HepG2 (cell line): ENCODE data around the gene IL11RA. TPM values are rescaled to one million over a fixed set of nuclear protein-coding genes. Genes with fewer than 3 reads are reported as not detected.

Source experiments
- ATF2 ChIP-seq: sonication (generic); formaldehyde crosslinking; IDR thresholded peaks from 2 replicates; pipeline ENCODE4 v1.4.0; 2020; ENCODE audit warnings: missing genetic modification reagents
- CAMTA2 ChIP-seq: sonication (generic); formaldehyde crosslinking; IDR thresholded peaks from 2 replicates; pipeline ENCODE4 v1.4.0; 2020; ENCODE audit warnings: mild to moderate bottlenecking, missing genetic modification reagents, borderline replicate concordance
- EZH2 ChIP-seq: conservative IDR thresholded peaks from 2 replicates; pipeline ENCODE4 v1.6.1; 2012; ENCODE audit warnings: mild to moderate bottlenecking, low read depth, low read length, moderate library complexity
- IRF9 ChIP-seq: sonication (generic); formaldehyde crosslinking; IDR thresholded peaks from 2 replicates; pipeline ENCODE4 v1.8.0; 2022; ENCODE audit warnings: missing genetic modification reagents, mild to moderate bottlenecking, borderline replicate concordance
- KMT2A ChIP-seq: sonication (generic); formaldehyde crosslinking; IDR thresholded peaks from 2 replicates; pipeline ENCODE4 v1.4.0; 2020; ENCODE audit warnings: missing genetic modification reagents
- MEF2D ChIP-seq: sonication (generic); formaldehyde crosslinking; IDR thresholded peaks from 2 replicates; pipeline ENCODE4 v1.5.1; 2020; ENCODE audit warnings: mild to moderate bottlenecking, missing genetic modification reagents
- MYPOP ChIP-seq: sonication (generic); formaldehyde crosslinking; IDR thresholded peaks from 2 replicates; pipeline ENCODE4 v1.8.1; 2023; ENCODE audit warnings: mild to moderate bottlenecking, moderate library complexity, missing genetic modification reagents
- NFAT5 ChIP-seq: sonication (generic); formaldehyde crosslinking; IDR thresholded peaks from 2 replicates; pipeline ENCODE4 v1.4.0; 2020; ENCODE audit warnings: missing genetic modification reagents
- NR0B2 ChIP-seq: sonication (generic); formaldehyde crosslinking; IDR thresholded peaks from 2 replicates; pipeline ENCODE4 v1.4.0; 2020; ENCODE audit warnings: mild to moderate bottlenecking, missing genetic modification reagents
- TOPORS ChIP-seq: sonication (generic); formaldehyde crosslinking; IDR thresholded peaks from 2 replicates; pipeline ENCODE4 v1.8.0; 2023; ENCODE audit warnings: mild to moderate bottlenecking, missing genetic modification reagents
- TP53 ChIP-seq: sonication (generic); formaldehyde crosslinking; conservative IDR thresholded peaks from 2 replicates; pipeline ENCODE4 v1.4.0; 2020; ENCODE audit warnings: missing genetic modification reagents
- ZFP36L1 ChIP-seq: sonication (generic); formaldehyde crosslinking; IDR thresholded peaks from 2 replicates; pipeline ENCODE4 v1.8.0; 2022; ENCODE audit warnings: mild to moderate bottlenecking, missing genetic modification reagents, moderate library complexity
- ZFP62 ChIP-seq: sonication (generic); formaldehyde crosslinking; IDR thresholded peaks from 2 replicates; pipeline ENCODE4 v1.4.0; 2020; ENCODE audit warnings: missing genetic modification reagents
- ZNF18 ChIP-seq: sonication (generic); formaldehyde crosslinking; IDR thresholded peaks from 2 replicates; pipeline ENCODE4 v1.8.0; 2022; ENCODE audit warnings: mild to moderate bottlenecking, missing genetic modification reagents; ENCODE audit not compliant: insufficient replicate concordance
- ZNF331 ChIP-seq: sonication (generic); formaldehyde crosslinking; IDR thresholded peaks from 2 replicates; pipeline ENCODE4 v1.4.0; 2020; ENCODE audit warnings: missing genetic modification reagents
- ZNF670 ChIP-seq: sonication (generic); formaldehyde crosslinking; IDR thresholded peaks from 2 replicates; pipeline ENCODE4 v1.8.0; 2022; ENCODE audit warnings: mild to moderate bottlenecking, missing genetic modification reagents, borderline replicate concordance
- ZNF850 ChIP-seq: sonication (generic); formaldehyde crosslinking; conservative IDR thresholded peaks from 2 replicates; pipeline ENCODE4 v1.9.0; 2021; ENCODE audit warnings: mild to moderate bottlenecking, missing genetic modification reagents
- polyA plus RNA-seq, 8 experiments: library from polyadenylated mRNA; depleted of rRNA in 3 of 8; stranded (reverse) in 7 of 8; unstranded in 1 of 8; fragments of >200 nt; fragmentation: Illumina TruSeq in 4 of 8; extraction: Trizol in 4 of 8; gene quantifications; 2 replicates each; pipeline versions ENCODE4 v1.2.1 to v1.2.3, GENCODE V29; 2011 to 2016; ENCODE audit warnings: low read depth in 4 of 8, missing spikeins in 1 of 8, mixed read lengths in 1 of 8; ENCODE audit not compliant: insufficient read depth in 1 of 8
- total RNA-seq, 5 experiments: library from RNA; depleted of rRNA; stranded (reverse); fragments of >200 nt; fragmentation: Illumina TruSeq; extraction: Trizol; gene quantifications; 2 replicates each; pipeline ENCODE4 v1.2.3, GENCODE V29; 2016; ENCODE audit warnings: low read depth in 1 of 5

IL11RA gene
- total and polyA plus RNA-seq, 2 of the 13 experiments (the other 11 are each of a cell fraction or from before 2014, with no cell fraction given), result 2.0 to 4.2 TPM

- TF ChIP-seq NFAT5 (CRISPR knock-in tag) (no peak), ZFP36L1 (CRISPR knock-in tag) (peak; percentile 73; the same call in 1 of the 2 replicates), MEF2D (CRISPR knock-in tag) (peak; percentile 63), TP53 (no peak), TOPORS (CRISPR knock-in tag) (no peak), ZNF331 (CRISPR knock-in tag) (peak; percentile 53), ZNF18 (CRISPR knock-in tag) (no peak), ZNF670 (CRISPR knock-in tag) (peak; percentile 68; the same call in 1 of the 2 replicates), IRF9 (CRISPR knock-in tag) (peak; percentile 73; the same call in 1 of the 2 replicates), KMT2A (CRISPR knock-in tag) (peak; percentile 53; the same call in 1 of the 2 replicates), ATF2 (CRISPR knock-in tag) (peak; percentile 14; the same call in 1 of the 2 replicates), ZNF850 (CRISPR knock-in tag) (no peak), NR0B2 (CRISPR knock-in tag) (peak; percentile 55; the same call in 1 of the 2 replicates), ZFP62 (CRISPR knock-in tag) (no peak), MYPOP (CRISPR knock-in tag) (peak; percentile 66), EZH2 (no peak), CAMTA2 (0 out of 2 replicates have a peak, but pooled peaks have one; percentile 21)
Measured at GRCh38 chr9:34646211-34647083, 5.5 kb upstream of the IL11RA start, which contains the start of gene GALT (continued).
